22Rv1 (cell line): ENCODE data around the gene MYH10.
"Not testable (repeated sequence)": the region's sequence is repeated elsewhere in the genome, so short reads cannot be mapped to it uniquely, and the experiment has no call there.

Source experiments
- H3K27ac ChIP-seq: fragments of 450-650 bp; 2 replicates; pipeline ENCODE4 v1.5.1; 2017
- ZFX ChIP-seq: fragments of 450-650 bp; IDR thresholded peaks from 2 replicates; pipeline ENCODE4 v1.6.1; 2017; ENCODE audit warnings: antibody characterized with exemption, borderline replicate concordance
- TF ChIP-seq, protein P1 (sequence below): fragments of 450-650 bp; IDR thresholded peaks from 2 replicates; pipeline ENCODE4 v1.5.1; 2017; ENCODE audit warnings: mild to moderate bottlenecking

The MYH10 gene

DNA sequence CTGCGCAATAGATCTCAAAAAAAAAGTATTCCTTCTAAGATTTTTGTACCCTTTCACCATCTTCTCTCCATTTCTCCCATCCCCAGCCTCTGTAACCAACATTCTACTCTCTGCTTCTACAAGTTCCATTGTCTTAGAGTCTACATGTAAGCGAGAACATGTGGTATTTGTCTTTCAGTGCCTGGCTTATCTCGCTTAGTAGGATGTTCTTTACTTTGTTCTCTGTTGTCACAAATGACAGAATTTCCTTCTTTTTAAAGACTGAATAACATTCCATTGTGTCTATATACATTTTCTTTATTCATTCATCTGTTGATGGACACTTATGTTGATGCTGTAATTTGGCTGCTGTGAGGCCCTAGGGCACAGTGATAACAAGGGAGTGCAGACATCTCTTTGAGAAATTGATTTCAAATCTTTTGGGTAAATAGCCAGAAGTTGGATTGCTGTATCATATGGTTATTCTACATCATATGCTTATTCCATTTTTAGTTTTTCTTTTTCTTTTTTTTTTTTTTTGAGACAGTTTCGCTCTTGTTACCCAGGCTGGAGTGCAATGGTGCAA is 37.7 kb upstream of the MYH10 start:
- H3K27ac ChIP-seq = no peak overlapping the region
- TF ChIP-seq, protein P1, sequence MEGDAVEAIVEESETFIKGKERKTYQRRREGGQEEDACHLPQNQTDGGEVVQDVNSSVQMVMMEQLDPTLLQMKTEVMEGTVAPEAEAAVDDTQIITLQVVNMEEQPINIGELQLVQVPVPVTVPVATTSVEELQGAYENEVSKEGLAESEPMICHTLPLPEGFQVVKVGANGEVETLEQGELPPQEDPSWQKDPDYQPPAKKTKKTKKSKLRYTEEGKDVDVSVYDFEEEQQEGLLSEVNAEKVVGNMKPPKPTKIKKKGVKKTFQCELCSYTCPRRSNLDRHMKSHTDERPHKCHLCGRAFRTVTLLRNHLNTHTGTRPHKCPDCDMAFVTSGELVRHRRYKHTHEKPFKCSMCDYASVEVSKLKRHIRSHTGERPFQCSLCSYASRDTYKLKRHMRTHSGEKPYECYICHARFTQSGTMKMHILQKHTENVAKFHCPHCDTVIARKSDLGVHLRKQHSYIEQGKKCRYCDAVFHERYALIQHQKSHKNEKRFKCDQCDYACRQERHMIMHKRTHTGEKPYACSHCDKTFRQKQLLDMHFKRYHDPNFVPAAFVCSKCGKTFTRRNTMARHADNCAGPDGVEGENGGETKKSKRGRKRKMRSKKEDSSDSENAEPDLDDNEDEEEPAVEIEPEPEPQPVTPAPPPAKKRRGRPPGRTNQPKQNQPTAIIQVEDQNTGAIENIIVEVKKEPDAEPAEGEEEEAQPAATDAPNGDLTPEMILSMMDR = no peak
- TF ChIP-seq ZFX = no peak

DNA sequence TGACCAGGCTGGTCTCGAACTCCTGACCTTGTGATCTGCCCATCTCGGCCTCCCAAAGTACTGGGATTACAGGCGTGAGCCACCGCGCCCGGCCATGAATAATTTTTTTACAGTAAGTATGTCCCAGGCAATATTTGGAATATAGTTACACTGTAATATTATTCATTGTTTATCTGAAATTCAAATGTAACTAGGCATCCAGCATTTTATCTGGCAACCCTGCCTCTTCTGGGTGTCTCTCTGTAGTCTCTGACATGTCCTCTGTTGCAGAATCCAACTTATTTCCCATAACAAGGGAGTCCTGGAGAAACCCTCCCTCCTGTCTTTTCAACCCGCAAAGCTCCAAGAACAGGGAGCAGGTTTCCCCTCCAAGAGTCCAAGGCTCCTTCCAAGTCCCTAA is 36.9 kb upstream of the MYH10 start:
- TF ChIP-seq, protein P1 = no peak
- TF ChIP-seq ZFX = no peak
- no peak overlapping the region for H3K27ac ChIP-seq

DNA sequence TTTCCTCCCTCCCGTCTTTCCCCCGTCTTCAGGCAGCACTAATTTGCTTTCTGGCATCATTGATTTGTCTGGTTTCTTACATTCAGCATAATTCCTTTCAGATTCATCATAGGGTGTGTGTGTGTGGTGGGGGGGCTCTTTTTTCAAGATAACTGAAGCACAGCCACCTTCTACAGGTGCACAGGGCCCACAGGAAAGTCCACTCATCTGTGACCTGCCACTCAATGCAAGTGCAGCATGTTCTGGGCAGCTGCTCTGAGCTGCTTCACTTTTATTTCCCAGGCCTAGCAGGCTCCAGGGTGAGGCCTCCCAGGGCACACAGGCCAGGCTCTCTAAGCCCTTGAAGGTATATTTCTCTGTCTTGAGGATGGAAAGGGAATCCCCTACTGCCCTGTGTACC is 35.2 kb upstream of the MYH10 start:
- TF ChIP-seq, protein P1 = no peak
- no peak for TF ChIP-seq ZFX
- no peak overlapping the region for H3K27ac ChIP-seq

DNA sequence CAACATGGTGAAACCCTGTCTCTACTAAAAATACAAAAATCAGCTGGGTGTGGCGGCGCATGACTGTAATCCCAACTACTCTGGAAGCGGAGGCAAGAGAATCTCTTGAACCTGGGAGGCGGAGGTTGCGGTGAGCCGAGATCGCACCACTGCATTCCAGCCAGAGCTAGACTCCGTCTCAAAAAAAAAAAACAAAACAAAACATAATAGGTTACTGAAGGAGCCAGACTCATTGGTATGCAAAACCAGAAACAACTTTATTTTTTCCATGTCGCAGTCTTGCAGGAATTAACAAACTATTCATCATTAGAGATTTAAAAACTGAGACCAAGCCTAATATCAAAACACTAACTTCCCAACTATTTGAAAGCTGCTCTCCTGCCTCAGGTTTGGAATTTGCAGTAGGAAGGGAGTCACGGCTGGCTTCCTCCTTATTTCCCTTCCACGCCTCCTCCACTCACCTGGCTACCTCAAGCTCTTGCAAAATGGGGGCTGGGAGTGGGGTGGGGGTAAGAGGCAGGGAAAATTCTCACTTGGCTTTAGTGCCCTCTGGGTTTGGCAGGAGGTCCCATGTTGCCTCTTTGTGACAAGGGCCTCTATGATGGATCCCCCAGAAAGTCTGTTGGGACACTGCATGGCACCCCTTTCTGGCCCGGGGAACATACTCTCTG is 34.1 kb upstream of the MYH10 start:
- H3K27ac ChIP-seq = no peak overlapping the region
- TF ChIP-seq, protein P1 = no peak
- no peak for TF ChIP-seq ZFX

DNA sequence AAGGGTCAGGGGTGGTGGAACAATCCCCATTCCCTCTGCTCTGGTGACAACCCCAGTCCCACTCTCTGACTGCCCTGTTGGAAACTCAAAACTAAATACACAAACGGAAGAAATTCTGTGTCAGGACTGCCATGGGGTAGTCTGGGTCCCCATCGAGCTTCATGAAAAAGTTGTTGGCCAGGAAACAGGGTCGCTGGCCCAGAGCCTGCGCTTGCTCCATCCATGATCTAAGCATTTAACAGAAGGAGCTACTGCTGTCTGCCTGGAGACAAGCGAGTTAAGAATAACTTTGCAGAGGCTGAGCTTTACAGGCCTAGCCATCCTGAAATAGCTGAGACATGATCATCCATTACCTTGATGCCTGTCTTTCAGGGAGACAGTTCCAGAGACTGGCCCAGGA is 32.4 kb upstream of the MYH10 start:
- no peak for TF ChIP-seq ZFX
- TF ChIP-seq, protein P1 = no peak
- H3K27ac ChIP-seq = no peak overlapping the region

DNA sequence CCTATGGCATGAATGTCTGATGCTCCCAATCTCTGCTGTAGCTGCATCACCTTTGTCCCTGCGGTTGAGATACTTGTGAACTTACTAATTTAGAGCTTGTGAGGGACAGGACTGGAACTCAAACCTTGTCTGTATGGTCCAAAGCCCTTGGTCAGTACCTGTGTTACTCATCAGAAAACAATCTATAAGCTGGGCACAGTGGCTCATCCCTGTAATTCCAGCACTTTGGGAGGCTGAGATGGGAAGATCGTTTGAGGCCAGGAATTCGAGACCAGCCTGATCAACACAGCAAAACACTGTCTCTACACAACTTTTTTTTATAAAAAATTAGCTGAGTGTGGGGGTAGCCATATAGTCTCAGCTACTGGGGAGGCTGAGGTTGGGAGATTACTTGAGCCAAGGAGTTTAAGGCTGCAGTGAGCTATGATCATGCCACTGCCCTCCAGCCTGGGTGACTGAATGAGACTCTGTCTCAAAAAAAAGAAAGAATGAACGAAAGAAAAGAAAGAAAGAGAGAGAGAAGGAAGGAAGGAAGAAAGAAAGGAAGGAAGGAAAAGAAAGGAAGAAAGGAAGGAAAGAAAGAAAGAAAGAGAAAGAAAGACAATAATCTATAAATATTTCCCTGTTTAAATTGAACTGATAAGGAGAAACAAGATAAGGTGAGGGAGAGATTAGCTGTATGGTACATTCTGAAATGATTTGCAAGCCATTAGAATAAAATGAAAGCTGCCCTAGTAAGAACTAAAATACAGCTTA is 31.7 kb upstream of the MYH10 start:
- H3K27ac ChIP-seq = no peak overlapping the region
- TF ChIP-seq, protein P1 = no peak
- TF ChIP-seq ZFX = no peak

DNA sequence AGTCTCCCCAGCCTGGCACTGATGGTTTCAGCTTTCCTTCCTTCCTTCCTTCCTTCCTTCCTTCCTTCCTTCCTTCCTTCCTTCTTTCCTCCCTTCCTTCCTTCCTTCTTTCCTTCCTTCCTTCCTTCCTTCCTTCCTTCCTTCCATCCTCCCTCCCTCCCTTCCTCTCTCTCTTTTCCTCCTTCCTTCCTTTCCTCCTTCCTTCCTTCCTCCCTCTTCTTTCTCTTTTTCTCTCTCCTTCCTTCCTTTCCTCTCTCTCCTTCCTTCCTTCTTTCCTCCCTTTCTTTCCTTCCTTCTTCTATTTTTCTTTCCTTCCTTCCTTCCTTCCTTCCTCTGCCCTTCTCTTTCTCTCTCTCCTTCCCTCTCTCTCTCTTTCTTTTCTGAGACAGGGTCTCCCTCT is 30.2 kb upstream of the MYH10 start:
- not testable (repeated sequence) for H3K27ac ChIP-seq
